ENCODE data around the gene LIF.

The LIF gene

DNA sequence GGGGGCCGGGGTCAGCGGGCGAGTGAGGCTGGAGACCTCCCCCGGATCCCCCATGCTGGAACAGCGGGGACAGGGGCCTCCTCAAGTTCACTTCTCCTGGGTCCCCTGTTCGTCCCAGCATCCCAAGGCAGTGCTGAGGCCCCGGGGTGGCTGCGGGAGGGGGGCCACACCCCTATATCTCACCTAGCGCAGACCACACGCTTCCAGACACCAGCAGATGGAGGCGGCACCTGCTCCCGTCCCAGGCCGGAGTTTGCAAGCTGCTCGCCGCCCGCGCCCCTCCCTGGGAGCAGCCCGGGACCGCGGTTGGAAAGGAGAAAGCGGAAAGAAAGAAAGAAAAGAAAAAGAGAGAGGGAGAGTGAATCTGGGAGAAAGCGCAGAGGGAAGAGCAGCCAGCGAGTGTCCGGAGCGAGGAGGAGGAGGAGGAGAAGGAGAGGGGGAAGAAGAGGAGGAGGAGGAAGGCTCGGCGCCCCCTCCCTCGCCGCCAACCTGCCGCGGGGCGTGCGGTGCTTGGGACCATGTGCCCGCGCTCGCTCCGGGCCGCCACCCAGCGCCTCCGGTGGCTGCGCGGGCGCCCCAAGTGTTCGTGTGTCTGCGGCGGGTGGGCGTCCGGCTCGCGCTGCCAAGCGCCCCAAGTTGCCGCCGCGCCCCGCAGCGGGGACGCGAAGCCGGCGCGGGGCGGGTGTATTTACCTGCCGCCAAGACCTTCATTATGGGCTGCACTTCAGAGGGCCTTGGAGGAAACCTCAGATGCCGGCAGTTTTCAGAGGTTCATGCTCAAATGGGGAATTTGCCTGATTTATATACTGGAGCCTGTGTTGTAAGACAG lies at the start of gene LIF:
TSS of gene LIF (minus strand) at position 775 of the 829 bp plus-strand sequence. CDS start at position 711, 64 bp downstream.
- no peak for DNase-seq

DNA sequence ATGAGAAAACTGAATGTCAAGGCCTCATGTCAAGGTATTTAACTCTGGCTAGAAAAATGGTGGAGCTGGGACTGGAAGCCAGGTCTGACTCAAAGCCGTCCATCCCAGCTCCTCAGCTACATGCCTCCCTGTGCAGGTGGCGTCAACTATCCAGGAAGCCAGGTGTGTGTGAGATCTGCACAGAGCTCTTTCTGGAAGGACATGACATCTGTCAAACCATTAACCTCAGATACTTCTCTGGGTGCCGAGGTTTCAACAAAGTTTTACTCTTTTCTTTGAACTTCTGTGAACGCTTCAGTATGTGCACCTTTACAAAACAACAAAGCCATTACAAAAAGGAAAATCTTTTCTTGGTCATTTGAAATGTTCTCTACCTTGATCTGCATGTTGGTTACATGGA lies 49.8 kb upstream of the LIF start:
- no peak for DNase-seq

DNA sequence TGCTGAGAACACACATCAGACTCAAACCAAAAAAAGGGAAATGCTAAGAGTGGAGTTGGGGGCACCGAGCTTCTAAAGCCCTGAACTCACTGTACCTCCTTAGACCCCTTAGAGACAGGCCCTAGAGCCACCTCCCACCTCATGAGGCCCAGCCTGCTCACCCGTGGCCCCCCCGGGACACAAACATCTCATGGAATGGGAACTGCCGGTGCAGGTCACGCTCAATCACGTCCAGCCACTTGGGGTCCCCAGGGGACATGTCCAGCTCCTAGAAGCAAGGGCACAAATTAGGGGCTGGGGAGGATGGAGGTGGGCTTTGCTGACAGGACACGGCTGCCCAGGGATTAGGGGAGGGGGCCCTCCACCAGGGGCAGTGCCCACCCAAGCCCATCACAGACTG lies 49.0 kb upstream of the LIF start:
- DNase-seq, result no peak

DNA sequence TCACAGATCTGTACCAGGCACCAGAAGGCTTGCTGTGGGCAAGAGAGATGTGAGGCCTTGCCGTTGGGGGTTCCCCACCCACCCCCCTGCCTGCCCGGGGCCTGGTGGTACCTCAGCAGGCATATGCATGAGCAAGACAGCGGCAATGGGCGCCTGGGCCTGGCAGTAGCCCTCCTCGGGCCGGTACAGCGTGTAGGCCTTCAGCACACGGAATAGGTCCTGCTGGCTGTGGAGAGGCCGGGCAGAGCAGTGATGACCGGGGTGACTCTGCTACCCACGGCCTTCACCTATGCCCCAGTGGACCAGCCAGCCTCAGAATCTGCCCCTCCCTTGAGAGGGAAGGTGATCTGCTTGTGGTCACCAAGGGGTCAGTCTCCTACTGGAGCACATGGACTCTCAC lies 48.3 kb upstream of the LIF start:
- no peak for DNase-seq

DNA sequence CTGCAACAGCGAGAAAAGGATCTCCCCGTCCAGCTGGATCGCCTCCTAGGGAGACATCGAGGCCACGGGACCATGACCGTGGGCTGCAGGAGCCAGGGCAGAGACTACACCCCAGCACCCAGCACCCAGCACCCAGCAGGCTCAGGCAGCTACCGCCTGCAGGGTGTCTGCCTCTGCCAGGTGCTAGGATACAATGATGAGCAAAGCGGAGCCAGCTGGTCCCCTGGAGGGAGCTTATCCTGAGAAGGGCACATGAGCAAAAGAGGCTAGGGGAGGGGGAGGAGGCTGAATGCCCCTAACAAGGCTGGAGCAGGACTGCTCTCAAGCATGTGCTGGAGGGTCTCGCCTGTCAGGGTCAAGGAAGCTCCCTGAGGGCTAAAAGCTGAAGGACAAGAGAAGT lies 47.5 kb upstream of the LIF start:
- DNase-seq, result peak; percentile 60

DNA sequence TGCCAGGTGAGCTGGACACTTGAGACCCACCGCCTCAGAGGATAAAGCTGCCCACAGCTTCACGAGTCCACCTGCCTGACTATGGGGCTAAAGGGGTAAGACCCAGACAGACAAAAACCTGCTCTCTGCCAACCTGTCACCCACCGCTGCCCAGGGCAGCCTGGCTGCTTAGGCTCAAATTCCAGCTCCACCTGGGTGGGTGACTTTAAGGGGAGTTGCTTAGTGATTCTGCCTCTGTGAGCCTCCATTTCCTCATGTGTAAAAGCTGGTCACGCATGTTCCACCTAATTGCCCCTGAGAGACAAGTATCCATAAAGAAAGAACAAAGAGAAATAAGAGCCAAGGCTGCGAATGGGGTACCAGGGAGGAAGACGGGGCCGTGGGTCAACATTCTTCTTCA lies 46.5 kb upstream of the LIF start:
- DNase-seq, result no peak

DNA sequence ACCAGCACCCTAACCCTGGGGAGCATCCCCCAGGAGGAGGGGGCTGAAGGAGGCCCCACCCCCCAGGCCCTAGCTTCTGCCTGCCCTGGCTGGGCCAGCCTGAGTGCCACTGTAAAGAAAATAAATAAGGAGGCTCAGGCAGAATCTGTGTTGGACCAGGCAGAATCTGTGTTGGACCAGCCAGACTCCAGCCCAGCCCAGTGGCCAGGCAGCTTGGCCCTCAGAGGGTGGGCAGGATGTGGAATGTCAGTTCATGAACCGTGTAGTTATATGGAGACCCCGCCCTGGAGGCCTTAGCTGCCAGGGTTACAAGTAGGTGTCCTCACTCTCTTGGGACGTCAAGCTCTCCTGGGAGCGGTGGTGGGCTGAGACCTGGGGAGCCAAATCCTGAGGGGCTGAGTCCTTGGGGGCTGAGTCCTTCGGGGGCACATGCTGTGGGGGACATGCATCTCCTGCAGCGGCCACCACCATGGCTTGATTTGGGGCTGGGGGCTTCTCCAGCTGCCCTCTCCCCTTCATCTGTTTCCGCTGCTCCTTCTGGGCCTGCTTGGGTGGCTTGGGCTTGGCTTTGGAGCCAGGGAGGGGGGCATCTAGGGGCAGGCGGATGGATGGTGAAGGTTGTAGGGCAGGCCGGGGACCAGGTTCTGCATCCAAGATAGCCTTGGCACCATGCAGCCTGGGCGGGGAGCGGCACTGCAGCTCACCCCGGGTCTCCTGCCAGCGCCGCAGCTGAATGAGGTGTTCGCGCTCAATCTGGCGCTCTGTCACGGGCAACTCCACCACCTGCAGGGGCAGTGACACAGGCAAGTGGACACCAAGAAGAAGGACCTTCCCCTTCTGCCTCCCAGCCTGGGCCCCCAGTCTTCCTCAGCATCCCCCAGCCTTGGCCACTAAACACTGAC lies 45.8 kb upstream of the LIF start:
- DNase-seq, result no peak

DNA sequence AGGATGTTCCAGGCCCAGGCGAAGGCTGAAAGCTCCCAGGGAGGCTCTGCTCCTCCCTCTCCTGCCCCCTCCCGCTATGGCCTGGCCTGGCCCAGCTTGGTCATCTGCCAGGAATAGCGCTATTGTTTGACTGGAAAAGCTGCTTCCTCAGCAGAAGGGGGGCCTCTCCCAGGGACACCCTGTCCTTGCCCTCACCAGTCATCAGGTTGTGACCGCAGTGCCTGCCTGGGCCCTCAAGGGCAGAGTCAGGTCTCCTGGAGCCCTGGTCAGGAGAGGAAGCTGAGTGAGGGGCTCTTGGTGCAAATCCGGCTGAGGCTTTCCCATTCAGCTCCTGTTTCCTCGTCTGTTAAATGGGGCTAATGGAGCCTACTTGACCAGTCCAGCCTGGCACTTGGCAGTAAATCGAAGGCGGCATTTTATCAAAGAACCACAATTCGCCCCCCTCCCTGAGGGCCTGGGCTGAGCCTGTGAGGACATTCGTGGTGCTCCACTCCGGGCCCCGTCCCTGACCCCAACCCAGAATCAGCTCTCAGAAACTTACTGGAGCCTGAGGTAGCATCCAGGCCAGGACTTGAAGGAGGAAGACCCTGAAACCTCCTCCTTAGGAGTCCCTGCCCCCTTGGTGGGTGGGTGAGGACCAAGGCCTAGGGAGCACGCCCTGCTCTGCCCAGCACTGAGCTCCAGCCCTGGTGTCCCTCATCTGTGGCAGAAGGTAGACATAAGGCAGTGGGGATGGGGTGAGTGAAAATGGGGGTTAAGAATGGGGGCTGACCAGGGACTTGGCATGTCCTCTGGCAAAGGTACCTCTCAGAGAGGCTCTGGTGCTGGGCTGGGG lies 44.7 kb upstream of the LIF start:
- DNase-seq, result peak; percentile 54

DNA sequence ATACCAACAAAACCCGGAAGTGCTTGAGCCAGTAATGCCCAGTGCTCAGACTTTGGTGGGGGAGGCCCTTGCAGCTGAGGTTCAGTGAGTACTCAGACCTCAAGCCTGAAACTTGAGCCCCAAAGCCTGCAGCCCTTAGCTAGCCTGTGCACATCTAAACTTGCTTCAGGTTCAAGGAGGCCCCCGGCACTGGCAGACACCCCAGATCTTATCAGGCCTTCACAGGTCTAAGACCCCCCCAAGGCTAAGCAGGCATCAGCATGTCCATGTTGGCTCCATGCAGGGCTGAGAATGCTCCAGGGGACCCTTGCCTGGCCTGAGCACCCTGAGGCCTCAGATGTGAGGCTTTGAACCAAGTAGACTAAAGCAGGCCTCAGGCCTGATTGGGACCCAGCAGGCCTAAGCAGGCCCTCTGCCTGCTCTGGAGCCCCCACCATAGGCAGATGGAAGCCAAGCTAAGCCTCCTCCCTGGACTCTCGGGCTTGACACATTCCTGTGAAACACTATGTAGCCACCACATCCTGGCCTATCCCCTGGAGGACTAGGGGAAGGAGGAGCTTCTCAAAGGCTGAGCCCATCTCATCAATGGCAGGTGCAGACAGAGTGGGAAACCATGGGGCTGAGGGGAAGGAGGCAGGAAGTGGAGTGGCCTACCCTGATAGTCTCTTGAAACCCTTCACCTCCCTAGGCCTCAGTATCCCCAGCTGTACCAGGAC lies 43.9 kb upstream of the LIF start:
- DNase-seq, result peak; percentile 54

DNA sequence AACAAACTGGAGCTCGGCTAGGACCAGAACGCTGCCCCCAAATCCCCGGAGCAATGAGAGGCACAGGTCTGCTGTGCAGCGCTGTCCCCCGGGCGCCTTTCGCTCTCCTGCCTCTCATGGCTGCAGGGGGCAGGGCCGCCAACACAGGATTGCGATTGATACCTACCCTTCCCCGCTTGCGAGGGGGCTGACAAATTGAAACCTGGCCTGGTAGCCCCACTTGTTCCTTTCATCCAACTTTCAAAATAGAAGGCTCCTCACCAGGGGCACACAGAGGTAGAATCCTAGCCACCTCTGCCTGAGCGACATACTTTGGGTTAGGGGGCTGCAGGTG lies 43.4 kb upstream of the LIF start:
- DNase-seq, result no peak

DNA sequence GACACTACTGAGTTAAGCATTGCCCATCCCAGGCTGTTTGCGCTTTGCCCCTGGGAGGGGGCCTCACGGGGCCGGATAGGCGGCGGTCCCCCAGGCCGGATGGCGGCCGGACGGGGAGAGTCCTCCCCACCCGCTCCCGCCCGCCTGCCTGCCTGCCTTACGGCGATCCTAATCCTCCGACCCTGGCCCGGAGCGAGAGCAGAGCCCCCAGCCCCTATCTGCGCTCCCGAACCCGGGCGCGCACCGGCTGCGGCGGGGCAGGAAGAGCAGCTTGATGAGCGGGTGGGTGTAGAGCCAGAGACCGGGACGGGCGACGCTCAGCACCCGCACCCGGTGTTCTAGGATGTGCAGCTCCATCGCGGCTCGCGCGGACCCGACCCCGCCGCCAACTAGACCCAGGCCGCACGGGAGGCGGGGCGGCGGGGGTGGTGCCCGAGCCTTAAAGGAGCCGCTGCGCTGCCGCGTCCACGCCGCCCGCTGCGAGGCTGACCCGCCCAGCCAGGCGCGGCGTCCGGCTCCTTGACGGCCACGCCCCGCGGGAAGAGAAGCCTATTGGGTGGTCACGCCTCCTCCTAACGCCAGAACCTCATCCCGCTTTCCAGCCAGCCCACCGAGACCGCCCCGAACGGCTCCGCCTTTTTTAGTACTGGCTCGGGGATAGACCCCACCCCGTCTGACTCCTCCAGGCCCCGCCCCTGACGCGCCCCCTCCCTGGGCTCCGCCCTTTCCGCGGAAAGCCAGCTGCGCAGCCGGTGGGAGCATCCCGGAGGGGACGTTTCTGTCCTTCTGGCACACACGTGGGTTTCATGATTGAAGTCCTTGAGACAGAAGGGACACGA lies 42.8 kb upstream of the LIF start, which contains the start of gene CASTOR1:
TSS of gene CASTOR1 (minus strand) at position 365 of the 839 bp plus-strand sequence. CDS start at position 357, 8 bp downstream.
- DNase-seq, result peak; percentile 94

DNA sequence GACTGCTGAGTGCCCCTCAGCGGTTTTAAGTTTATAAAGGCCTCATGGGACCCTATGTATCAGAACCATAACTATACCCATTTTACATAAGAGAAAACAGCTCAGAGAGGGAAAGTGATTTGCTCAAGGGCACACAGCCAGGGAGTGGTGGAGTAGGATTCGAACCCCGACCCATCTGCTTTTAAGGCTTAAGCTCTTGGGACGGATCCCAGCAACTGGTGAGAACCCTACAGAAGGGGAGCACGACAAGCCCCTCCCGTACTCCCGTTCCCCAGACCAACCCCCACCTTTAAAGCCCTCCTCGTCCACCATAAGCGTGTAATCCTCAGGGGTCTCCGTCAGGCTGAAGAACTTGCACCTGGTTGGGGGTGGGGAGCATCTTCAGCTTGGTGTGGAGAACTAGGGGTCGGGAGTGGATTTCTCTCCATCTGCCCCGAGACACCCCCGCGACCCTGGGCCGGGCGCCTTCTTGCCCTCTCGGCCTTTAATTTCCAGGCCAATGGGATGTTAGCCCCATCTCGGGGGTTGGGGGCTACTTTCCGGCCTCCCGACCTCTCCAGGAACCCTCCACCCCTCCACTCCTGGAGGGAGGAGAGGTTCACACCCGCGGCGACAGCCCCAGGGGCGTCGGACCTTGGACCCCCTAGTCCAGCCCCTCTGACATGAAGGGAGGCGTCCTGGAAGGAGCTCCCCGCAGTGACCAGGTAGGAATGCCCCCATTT lies 42.0 kb upstream of the LIF start:
- DNase-seq, result no peak

DNA sequence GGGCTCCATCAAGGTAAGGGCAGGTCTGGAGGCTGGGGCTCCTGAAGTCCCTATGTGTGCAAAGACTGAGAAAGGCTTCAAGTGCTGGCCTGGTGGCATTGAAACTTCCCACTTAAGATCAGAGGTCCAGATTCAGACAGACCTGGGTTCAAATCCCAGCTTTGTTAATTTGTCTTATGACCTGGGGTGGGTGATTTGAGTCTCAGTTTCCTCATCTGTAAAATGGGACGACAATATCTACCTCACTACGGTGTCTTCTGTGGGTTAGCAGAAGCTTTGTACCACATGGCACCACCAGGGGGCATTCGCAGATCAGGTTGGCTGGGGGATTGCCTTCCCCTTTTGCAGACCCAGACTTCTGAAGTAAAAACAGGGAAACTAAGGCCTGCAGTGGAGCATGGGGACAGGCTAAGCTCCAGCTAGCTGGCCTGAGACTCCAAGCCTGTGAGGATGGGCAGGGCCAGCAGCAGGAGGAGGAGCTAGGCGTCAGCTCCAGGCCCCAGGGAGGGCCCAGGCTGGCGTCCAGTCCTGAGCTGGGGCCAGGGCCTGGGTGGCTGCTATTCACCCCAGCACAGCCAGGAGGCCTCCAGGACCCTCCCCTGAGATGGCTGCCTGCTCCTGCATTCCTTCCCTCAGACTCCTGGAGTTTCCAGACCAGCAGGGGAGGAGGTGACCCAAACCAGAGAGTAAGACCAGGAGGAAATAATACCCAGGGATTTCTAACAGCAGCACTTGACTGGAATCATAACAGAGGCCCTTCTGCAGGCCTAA lies 41.3 kb upstream of the LIF start:
- peak; percentile 50 for DNase-seq

DNA sequence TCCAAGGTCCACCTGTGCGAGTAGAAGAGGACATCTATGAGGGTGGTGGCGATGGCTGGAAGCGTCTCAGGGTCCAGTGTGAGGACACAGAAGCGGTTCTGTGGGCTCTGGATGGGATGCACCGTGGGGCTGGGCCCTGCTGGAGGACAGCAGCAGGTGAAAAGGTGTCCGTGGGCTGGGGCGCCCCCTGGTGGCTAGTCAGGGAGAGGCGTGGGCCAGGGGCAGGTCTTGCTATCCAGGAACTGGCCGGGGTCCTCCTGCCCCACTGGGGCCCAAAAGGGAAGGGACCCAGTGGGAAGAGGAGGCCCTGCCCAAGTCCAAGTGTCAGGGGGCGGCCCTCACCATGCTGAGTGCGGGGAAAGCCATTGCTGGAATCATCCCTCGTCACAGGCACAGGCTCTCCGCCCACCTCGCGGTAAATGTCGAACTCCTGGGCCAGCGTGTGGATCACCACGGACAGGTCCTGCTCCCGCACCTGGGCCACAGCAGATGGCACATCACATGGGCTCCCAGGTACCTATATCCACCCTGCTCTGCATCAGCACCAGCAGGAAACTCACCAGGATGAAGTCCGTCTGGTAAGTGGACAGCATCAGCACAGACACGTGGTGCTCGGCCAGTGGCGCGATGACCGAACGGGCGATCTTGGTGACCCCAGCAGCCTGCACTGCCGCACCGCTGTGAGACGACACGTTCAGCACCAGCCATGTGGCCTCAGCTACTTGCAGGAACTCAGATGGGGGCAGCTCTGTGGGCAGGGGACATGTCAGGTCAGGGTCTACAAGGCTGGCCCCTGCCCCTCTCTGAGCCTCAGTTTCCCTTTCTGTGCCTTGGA lies 40.5 kb upstream of the LIF start:
- DNase-seq, result peak; percentile 33

DNA sequence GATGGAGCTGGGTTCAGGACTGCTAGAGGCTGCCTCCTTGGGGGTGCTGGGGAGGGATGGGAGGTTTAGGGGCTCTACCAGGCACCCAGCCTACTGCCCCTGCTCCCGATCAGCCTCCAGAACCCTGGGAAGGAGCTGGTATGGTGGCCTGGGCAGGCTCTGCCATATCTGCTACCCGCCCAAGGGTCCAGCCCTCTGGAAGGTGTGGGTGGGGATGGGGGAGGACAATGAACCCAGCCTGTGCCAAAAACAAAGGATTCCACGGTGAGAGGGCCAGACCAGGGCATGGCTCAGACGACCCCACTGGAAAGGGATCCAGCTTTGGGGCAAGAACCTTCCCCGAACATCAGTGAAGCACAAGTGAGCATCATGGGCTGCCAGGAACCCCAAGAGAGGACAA lies 39.8 kb upstream of the LIF start:
- no peak for DNase-seq

DNA sequence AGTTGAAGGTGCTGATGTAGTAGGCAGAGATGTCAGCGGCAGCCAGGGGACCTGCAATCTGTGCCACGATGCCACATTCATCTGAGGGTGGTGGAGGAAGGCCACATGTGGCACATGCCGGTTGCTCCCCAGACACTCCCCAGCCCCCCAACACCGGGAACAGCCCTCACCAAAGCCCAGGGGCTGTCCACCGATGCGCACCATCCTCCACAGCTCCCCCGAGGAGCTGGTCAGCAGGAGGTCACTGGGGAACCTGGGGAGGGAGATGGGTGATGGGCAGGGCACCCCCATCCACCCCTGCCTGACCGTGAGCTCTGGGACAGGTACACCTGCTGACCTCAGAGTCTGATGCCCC lies 39.3 kb upstream of the LIF start:
- no peak for DNase-seq

DNA sequence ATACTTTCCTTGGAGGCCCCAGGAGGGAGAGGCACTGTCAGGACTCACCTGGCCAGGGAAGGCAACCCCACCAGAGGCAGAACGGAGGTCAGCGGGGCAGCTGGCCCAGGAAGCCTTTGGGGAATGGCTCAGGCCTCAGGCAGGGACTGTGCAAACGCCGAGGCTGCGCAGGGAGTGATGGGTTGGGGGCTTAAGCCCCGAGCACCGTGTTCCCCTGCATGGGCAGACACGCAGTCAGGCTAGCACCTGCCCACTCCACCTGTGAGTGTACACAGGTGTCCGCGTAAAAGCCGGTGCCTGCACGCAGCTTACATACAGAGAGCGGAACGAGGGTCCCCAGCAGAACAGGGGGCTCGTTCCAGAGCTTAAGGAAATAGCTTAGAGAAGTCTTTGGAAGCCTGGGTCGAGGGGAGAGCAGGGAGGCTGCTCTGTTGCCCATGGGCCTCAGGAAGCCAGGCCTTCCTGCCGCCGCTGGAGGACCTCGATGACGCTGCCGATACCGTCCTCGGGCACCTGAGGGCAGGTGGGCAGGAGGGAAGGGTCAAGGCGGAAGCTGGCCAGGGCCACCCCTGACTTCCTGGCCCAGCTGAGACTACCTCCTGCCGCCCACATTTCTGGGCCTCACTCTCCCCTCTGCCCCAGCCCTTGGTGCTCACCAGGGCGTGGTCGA lies 38.8 kb upstream of the LIF start:
- DNase-seq, result no peak

DNA sequence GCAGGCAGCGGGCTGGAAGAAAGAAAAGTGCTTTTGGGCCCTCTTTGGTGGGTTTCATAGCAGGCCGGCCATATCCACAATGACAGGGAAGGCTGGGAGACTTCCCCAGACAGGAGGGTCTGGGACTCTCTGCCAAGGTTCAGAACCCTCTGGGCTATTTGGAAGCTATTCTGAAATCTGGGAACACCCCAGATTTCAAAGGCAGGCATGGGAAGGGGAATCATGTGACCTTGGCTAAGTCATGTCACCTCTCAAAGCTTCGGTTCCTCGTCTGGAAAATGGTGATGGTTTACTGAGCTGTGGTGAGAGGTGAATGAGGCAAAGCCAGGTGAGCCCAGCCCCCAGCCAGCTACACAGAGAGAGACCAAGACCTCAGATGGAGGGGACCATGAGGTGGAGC lies 38.1 kb upstream of the LIF start:
- DNase-seq, result no peak

DNA sequence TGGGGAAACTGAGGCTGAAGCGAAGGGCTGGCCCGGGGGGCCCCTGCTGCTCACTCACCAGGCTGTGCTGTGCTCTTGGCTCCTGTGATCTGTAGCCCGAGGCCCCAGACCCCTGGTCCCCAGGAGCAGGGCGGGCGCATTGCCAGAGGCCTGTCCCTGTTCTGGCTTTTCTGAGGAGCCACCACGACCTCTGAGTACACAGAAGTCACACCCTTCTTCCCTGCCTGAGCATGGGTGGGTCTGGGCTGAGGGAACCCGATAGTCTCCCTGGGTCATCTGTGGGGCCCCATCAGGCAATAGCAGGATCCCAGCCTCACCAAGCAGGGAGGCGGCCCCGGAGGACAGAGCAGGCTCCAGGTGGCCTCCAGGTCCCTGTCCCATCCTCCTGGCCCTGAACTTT lies 37.6 kb upstream of the LIF start:
- no peak for DNase-seq

All from NCI-H345 (cell line).